ENCODE data around the gene CEP72.

Gene CEP72

DNA sequence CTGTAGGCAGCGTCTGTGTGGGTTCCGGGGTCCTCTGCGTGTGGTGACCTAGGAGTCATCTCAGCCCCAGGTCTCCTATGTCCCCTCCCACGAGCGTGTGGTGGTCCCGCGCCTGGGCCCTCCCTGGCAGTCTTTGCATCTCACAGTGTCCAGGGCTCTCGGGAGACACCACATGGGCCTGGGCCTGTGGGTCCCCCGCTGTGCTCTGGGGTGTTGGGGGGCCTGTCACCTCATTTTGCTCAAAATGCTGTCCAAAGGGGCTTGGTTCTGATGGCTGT lies 27.1 kb downstream of the CEP72 start:
- no peak for DNase-seq (ENCODE audit: low spot score)

DNA sequence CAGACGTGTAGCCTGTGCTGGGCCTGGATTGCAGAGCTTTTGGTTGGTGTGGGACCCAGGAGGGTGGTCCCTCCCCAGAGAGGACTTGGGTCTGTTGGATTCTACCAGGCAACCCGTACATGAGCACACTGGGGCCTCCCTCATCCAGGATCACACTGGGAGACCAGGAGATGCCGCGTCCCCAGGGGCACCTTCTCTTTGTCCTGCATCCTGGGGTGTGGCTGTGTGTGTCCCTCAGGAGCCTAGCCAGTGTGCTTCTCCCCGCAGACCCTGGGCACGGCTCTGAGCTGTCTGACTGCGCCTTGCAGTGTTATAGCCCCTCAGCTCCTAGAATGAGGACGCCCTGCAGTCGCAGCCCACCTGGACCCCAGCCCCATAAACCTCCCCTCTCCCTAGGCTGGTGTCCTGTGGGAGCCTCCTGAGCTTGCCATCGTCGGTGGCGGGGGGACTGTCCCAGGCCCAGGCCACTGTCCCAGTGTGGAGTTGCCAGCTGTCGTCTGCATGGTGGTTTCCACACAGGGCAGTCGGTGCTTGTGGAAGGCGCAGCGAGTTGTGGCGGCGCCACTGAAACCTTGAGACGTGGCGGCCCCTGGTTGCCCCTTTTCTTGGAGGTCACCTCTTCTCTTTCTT lies 27.6 kb downstream of the CEP72 start:
- DNase-seq (ENCODE audit: low spot score) = no peak

DNA sequence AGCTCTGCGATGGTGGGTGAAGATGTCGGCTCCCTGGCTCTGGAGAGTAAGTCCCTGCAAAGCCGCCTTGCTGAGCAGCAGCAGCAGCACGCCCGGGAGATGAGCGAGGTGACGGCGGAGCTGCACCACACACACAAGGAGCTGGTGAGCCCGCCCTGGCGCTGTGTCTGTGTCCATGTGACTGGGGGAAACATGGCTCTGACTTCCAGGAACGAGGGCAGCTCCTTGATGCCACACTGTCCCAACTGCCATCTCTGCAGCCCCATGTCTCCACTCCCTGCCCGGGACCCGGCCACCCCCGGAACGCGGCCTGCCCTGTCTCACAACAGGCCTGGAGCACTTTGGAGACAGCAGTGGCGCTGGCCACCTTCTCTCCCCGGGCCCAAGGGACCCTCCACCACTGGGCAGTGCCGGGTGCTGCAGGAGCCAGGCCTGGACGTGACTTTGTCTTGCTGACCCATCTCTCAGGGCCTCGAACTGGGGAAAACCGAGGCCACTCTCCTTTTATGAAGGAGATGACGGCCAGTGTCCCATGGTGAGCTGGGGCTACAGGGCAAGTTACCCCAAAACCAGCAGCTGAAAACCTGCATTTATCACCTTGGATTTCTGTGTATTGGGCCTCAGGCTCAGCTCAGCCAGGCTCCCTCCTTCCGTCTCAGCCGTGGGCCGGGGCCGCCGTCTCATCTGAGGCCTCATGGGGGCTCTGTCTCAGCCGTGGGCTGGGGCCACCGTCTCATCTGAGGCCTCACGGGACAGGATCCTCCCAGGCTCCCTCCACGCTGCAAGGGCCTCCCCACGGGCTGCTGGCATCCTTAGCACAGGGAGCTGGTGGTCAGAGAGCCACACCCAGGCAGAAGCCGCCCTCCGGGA lies 28.6 kb downstream of the CEP72 start:
- no peak for DNase-seq (ENCODE audit: low spot score)

DNA sequence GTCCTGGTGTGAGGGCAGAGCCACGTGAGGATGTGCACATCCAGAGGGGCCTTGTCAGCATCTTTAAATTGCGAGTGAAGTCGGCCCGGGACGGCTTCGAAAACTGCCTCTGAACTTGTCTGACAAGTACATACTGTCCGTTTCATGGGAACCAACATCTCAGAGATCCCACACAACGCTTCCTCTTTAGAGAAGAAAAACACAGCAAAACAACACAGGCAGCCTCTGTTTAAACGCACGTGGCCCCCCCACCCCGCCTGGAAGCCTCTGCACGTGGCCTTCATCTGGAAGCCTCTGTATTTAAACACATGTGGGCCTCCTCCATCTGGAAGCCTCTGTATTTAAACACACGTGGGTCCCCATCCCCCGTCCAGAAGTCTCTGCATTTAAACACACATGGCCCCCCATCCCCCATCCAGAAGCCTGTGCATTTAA lies 29.2 kb downstream of the CEP72 start:
- no peak for DNase-seq (ENCODE audit: low spot score)

DNA sequence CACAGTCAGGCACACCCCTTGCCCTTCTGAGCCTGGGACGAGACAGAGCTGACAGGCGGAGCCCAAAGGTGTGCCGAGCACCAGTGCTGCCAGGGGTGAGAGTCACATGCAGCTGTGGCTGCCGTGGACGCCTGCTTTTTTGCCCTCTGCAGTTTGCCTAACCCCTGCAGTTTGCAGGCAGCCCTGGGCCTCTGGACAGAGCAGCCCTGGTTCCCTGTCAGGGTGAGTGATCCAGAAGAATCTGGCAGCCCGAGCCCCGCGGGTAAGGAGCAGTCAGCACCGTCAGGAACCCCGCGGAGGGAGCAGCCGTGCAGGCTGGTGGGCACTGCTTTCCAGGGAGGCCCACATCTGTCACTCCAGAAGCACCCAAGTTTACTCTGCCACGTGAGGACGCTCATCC lies 30.3 kb downstream of the CEP72 start:
- no peak for DNase-seq (ENCODE audit: low spot score)

DNA sequence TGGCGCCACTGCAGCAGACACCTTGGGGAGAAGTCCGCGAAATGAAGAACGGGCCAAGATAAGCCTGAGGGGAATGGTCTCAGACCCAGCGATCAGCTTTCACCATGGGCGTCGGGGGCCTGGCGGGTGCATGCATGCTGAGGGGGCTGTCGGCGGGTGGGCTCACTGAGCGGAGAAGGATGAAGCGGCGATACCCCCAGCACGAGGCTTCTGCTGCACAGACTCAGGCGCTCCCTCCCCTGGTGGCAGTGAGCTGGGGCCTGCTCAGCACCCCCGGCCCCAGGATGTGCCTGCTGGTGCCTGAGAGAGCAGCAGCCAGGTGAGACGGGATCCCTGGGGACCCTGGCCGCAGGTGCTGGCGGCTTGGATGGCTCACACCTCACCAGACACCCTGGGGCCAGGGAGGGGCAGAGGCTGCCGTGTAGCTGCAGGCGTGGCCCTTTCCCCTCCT lies 31.2 kb downstream of the CEP72 start:
- no peak for DNase-seq (ENCODE audit: low spot score)

DNA sequence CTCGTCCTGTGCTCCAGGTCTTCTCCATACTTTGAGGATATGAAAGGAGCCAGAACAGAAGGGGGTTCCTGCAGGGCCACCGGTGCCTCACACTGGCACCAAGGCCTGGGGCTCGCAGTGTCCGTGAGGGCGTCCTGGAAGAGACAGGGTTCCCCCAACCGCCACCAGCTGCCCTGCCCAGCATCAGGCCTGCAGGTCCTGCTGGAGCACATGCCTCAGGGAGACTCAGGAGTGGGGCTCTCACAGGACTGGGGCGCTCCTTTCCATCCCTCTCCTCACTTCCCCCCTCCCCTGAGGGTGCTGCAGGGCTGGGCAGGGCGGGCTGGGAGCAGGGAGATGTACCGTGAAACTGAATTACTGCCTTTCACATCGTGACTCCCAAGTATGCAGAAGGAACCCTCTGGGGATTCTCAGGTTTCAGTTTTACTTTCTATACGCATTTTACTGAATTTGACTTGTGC lies 31.7 kb downstream of the CEP72 start:
- no peak for DNase-seq (ENCODE audit: low spot score)

DNA sequence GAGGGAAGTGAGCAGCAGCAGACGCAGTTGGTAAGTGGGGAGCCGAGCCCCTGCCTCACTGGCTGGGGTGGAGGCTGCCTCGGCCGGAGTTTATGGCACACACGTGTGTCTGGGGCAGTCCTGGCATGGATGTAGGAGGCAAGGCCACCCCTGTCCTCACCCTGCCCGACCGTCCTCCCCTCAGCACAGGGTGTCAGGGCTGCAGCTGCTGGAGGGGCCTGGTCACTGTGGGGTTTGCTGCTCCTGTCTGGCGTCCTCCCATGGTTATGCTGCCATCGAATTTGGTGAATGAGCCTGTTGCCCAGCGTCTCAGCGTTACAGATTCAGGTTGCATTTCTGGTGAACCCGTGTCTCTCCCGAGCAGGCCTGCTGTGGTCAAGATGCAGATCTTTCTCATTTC lies 32.4 kb downstream of the CEP72 start:
- no peak for DNase-seq (ENCODE audit: low spot score)

DNA sequence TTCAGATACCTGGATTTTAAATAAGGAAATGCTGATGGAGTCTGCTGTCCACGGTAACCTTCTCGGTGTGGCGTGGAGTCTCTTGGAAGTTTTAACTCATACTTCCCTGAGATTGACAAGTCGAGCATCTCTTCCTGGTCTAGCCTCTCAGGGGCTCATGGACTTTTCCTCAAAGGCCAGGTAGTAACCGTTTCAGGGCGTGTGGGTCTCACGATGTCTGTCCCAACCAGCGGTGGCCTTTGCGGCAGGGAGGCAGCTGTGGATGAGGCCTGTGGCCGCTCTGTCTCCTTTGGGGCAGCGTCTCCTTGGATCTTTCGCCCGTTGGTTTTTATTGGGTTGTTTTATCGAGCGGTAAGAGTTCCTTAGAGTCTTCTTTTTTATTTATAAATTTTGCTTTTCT lies 32.8 kb downstream of the CEP72 start:
- DNase-seq (ENCODE audit: low spot score) = no peak

DNA sequence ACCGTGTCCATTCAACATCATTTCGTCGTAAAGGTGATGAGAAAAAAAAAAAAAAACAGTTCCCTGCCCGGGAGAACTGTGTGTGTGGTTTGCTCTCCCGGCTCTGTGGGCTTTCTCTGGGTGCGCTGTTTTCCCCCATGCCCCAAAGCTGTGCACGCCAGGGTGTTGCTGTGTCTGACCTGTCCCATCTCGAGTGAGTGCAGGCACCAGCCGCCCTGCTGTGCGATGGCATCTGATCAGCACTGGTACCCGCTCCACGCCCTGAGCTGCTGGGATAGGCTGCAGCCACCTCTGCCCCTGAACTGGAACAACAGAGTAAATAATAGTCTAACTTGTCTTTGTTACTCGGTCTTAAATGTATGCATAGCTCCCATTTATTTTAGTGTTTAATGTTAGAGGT lies 33.3 kb downstream of the CEP72 start:
- DNase-seq (ENCODE audit: low spot score) = no peak

DNA sequence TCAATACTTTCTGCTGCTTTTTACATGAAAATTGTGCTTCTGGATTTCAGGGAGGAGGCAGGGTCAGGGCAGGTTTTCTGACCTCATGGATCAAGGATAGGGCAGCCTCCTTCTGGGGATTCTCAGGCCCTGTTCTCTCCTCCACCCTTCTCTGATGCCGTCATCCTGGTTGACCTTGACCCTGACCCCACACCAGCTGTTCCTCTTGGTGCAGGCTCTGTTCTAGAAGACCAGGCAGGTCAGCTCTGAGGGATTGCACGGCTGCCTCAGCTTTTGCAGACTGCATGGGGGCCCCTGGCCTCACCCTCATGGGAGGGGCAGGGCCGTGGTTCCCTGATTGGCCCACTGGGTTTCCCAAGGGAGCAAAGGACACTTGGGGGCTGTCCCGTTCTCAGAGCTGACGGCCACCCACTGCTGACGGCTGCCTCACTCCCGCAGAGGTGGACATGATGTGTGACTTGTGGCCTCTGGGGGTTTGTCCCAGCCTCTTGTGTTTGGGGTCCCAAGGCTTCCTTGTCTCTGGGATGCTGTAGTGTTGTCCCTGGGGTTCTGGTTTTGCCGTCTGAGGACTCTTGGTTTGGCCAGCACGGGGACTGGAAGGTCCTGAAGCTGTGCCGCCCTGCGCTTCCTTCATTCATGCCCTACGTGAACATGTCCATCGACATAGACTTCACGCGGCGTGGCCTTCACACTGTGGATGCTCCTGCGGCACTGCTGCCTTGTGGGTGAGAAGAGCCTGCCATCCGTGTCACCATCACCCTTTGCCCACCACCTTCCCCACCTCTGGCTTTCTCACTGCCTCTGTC lies 34.5 kb downstream of the CEP72 start:
- no peak for DNase-seq (ENCODE audit: low spot score)

DNA sequence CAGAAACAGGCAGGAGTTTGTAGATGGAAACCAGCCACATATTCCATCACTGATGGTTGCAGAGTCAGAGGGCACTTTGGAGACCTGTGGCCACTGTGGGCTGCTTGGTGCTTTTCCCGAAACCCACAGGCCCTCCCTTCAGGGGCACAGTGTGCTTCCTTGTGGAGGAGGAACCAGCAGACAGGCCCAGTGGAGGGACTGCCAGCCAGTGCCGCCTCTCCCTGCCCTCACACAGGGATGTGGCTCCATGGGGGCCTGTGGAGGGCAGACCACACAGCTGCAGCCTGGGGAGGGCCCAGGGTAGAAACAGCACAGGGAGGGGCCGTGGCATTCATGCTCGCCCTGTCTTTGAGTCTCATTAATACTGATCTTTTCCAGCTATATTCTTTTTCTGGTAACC lies 35.2 kb downstream of the CEP72 start:
- DNase-seq (ENCODE audit: low spot score) = no peak

DNA sequence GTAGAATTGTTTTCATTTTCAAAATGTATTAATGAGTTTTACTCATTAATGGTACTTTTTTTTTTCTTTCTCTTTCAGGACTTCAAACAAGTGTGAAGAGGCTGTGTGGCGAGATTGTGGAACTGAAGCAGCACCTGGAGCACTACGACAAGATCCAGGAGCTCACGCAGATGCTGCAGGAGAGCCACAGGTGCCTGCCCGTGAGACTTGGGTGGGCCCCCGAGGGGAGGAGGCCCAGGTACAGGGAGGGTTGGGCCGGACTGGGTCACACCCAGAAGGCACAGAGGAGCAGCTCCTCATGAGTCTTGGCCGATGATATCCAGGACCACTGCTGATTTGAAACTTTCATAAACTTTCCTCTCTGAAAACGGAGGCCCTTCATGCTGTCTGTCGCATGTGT lies 35.6 kb downstream of the CEP72 start:
- DNase-seq (ENCODE audit: low spot score) = no peak

DNA sequence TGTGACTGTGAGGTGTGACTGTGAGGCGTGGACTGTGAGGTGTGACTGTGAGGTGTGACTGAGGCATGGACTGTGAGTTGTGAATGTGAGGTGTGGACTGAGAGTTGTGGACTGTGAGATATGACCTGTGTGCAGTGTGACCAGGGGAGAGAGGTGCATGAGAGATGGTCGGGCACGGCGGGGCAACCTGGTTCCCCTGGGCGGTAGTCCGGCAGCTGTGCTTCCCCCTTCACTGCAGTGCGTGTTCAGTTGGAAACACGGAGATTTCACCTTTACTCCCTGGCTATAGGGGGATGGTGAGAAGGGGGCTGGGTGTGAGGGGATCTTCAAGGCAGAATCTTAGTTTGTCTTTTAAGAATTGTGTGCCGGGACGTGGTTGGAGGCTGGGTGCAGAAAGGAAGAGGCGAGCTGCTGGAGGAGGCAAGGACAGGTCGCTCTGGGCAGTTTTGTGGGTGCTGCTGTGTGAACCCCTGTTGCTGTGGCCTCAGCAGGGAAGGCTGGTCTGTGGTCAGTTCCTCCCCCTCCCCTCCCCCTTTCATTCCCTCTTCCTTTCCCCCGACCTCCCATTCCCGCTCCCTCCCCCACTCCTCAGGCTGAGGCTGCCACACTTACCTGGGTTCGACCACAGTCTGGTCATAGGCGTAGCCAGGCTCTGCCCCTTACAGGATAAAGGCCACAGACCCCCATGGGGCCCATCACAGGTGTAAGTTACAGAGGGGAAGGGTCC lies 39.3 kb downstream of the CEP72 start:
- DNase-seq (ENCODE audit: low spot score) = no peak

DNA sequence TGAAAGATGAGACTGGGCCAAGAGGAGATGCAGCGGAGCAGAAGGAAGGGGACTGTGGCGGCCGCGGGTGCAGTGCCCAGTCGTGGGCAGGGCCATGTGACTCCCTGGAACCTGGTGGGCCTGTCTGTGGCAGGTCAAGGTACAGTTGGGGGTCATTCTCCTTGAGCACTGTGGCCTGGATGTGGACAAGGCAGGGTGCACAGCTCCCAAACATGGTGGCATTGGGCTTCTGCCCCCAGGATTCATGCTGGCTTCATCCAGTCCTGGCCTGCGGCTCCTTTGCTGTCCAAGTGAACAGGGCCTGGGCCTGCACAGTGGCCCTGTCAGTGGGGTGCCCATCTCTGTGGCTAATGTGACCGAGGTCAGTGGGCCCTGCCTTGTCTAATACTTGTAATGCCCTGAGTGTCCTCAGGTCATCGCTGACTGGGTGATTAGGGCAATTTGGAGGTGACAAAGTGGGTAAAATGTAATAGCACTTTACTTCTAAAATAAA lies 39.9 kb downstream of the CEP72 start:
- DNase-seq (ENCODE audit: low spot score) = no peak

DNA sequence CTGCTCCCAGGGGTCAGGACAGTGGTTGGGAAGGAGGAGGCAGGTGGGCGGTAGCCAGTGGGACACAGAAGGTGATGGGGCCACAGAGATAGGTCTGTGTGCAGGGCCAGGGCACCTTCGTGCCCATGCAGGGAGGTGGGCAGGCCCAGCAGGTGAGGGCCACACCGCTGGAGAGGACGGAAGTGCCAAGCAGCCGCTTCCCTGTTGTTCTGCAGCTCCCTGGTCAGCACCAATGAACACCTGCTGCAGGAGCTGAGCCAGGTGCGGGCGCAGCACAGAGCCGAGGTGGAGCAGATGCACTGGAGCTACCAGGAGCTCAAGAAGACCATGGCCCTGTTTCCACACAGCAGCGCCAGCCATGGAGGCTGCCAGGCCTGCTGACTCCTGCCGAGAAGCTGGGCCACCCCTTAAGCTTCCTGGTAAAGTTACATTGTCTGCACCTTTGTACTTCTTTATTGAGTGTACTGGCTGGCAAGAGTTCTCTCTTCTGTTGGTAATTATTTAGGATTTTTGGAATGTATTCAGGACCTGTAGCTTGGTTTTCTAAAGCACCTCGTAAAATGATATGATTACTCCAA lies 40.7 kb downstream of the CEP72 start:
- DNase-seq (ENCODE audit: low spot score) = no peak

DNA sequence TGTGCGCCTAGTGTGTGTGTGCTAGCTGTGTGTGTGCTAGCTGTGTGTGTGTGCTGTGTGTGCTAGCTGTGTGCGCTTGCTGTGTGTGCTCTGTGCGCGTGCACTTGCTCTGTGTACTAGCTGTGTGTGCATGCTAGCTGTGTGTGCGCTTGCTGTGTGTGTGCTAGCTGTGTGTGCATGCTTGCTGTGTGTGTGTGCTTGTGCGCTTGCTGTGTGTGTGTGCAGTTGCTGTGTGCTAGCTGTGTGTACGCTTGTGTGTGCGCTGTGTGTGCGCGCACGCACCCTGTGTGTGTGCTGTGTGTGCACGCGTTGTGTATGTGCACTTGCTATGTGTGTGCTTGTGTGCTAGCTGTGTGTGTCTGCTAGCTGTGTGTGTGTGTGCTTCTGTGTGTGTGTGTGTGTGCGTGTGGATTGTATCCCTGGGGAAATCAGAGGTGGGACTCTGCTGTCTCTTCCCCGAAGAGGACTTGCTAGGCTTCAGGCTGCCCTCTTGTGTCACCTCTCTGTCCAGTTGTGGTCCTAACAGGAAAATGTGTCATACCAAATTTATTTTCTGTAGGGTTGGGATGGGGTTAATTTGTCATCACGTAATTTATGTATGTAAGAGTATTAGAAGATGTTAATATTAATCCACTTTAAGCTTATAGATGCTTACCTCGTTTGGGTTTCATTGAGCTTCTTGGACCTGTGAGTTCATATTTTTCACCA lies 42.1 kb downstream of the CEP72 start:
- no peak for DNase-seq (ENCODE audit: low spot score)

DNA sequence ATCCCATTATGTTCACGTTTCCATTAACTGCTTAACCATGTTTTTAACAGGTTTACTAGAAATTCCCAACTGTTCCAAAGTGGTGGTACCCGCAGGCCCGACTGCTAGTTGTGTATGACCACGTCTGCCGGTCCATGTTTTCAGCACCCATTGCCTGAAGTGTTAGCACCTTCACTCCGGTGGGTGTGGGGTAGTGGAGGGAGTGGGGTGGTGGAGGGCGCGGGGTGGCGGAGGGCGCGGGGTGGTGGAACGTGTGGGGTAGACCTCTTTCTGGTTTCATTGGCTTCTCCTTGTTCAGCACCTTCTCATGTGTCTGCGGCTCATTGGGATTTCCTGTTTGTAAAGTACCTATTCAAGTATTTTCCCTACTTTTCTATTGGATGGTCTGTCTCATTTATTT lies 43.3 kb downstream of the CEP72 start:
- DNase-seq (ENCODE audit: low spot score) = no peak

DNA sequence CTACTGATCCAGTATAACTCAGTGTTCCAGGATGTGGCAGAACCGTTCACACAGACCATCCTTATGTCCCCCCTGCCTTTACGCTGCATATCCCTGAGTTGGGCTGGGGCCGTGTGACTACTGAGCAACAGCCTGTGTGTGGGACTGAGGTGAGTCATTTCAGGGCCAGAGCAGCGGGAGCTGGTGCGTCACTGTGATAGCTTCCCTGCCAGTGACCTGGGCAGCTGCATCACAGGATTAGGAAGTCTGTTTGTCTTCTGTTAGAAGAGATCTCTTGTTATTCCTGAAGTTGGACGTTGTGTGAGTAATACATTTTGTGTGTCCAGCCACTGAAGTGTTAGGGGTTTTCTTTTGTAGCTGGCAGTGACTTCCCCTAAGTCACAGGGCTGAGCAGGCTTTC lies 45.4 kb downstream of the CEP72 start:
- DNase-seq (ENCODE audit: low spot score) = no peak

DNA sequence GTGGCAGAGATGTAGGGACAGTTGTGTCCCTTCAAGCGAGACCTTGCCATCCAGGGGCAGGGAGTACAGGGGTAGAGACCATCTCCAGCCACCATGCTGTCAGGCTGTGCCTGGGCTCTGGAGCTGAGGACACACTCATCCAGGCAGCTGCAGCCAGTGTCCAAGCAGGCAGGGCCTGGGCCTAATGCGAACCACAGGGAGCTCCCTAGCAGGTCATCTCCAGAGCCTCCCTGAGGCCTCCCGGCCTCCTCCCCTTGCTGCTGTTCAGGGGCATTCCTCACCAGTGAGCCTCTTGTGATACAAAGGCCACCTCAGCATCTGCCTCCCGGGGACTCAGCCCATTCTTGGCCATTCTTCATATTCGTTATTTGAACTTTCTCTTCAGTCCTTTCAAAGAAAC lies 46.0 kb downstream of the CEP72 start:
- no peak for DNase-seq (ENCODE audit: low spot score)
